HEK293 (cell line): ENCODE results near the gene NUCB2.

ENCODE experiments used
- CTCF ChIA-PET: fragments of 350-600 bp; formaldehyde crosslinking; extraction: SDS; loops from one replicate; lab custom pipeline; 2021; ENCODE audit warnings: antibody characterized with exemption; lab: Yijun Ruan, JAX
- POLR2A ChIA-PET: fragments of 300-600 bp; formaldehyde crosslinking; extraction: SDS; loops from one replicate; lab custom pipeline; 2020; ENCODE audit warnings: antibody characterized with exemption, inconsistent platforms; lab: Yijun Ruan, JAX
- H3K27ac ChIP-seq: fragments of 200-500 bp; sonication (Bioruptor generic); 2 replicates; pipeline ENCODE4 v1.5.1; 2014; ENCODE audit warnings: low read depth, low read length, control low read depth, inconsistent platforms; ENCODE audit errors: extremely low read depth
- H3K36me3 ChIP-seq, 2 experiments: fragments of 200-500 bp in 1 of 2; sonication (Bioruptor generic) in 1 of 2; 1 replicate in 1 of 2; 2 replicates in 1 of 2; pipeline ENCODE4 v1.5.1; 2014 to 2017; ENCODE audit warnings: inconsistent platforms in 2 of 2, low read length in 2 of 2; ENCODE audit not compliant: control insufficient read depth in 2 of 2, insufficient read depth in 1 of 2
- H3K4me1 ChIP-seq: fragments of 200-500 bp; sonication (Bioruptor generic); 2 replicates; pipeline ENCODE4 v1.5.1; 2014; ENCODE audit warnings: mild to moderate bottlenecking, low read length, inconsistent platforms; ENCODE audit not compliant: control insufficient read depth, insufficient read depth
- H3K4me3 ChIP-seq: 2 replicates; pipeline ENCODE4 v1.5.1; 2011; ENCODE audit warnings: low read depth, mild to moderate bottlenecking, control low read depth, low read length, moderate library complexity
- H3K9me3 ChIP-seq: fragments of 200-500 bp; sonication (Bioruptor generic); 2 replicates; pipeline ENCODE4 v1.5.1; 2014; ENCODE audit warnings: low read depth, low read length, inconsistent platforms; ENCODE audit not compliant: control insufficient read depth, insufficient read depth
- GLI2 ChIP-seq: fragments of 450-650 bp; formaldehyde crosslinking; IDR thresholded peaks from 2 replicates; pipeline ENCODE4; 2017; ENCODE audit warnings: missing biosample characterization, missing genetic modification characterization, low read depth, borderline replicate concordance
- KLF16 ChIP-seq: fragments of 450-650 bp; formaldehyde crosslinking; IDR thresholded peaks from 2 replicates; pipeline ENCODE4 v1.5.1; 2017; ENCODE audit warnings: missing biosample characterization, missing genetic modification characterization
- REPIN1 ChIP-seq: fragments of 450-650 bp; formaldehyde crosslinking; IDR thresholded peaks from 2 replicates; pipeline ENCODE4 v1.5.1; 2017; ENCODE audit warnings: missing biosample characterization, missing genetic modification characterization, low read depth
- ZBTB21 ChIP-seq: fragments of 450-650 bp; formaldehyde crosslinking; IDR thresholded peaks from 2 replicates; pipeline ENCODE4 v1.5.1; 2017; ENCODE audit warnings: missing biosample characterization, missing genetic modification characterization
- ZNF157 ChIP-seq: fragments of 450-650 bp; formaldehyde crosslinking; IDR thresholded peaks from 2 replicates; pipeline ENCODE4 v1.5.1; 2016; ENCODE audit warnings: missing biosample characterization, missing genetic modification characterization
- ZNF223 ChIP-seq: fragments of 450-650 bp; formaldehyde crosslinking; IDR thresholded peaks from 2 replicates; pipeline ENCODE4 v1.5.1; 2016; ENCODE audit warnings: missing biosample characterization, missing genetic modification characterization
- ZNF274 ChIP-seq, 2 experiments: fragments of 200-500 bp in 1 of 2; fragments of 450-650 bp in 1 of 2; sonication (Bioruptor generic) in 1 of 2; formaldehyde crosslinking in 1 of 2; IDR thresholded peaks; 2 replicates each; pipeline versions ENCODE4 v1.5.1 to v1.6.1; 2014 to 2016; ENCODE audit warnings: borderline replicate concordance in 1 of 2, inconsistent platforms in 1 of 2, low read length in 1 of 2, missing biosample characterization in 1 of 2, missing genetic modification characterization in 1 of 2
- ZNF335 ChIP-seq: fragments of 450-650 bp; formaldehyde crosslinking; conservative IDR thresholded peaks from 2 replicates; pipeline ENCODE4 v1.5.1; 2016; ENCODE audit warnings: missing biosample characterization, missing genetic modification characterization
- ZNF548 ChIP-seq: fragments of 450-650 bp; formaldehyde crosslinking; IDR thresholded peaks from 2 replicates; pipeline ENCODE4 v1.5.1; 2016; ENCODE audit warnings: missing biosample characterization, missing genetic modification characterization
- ZNF621 ChIP-seq: fragments of 450-650 bp; formaldehyde crosslinking; IDR thresholded peaks from 2 replicates; pipeline ENCODE4 v1.5.1; 2017; ENCODE audit warnings: missing biosample characterization, missing genetic modification characterization
- ZNF670 ChIP-seq: fragments of 450-650 bp; formaldehyde crosslinking; IDR thresholded peaks from 2 replicates; pipeline ENCODE4 v1.5.1; 2016; ENCODE audit warnings: missing biosample characterization, missing genetic modification characterization, low read depth
- ZNF701 ChIP-seq: fragments of 450-650 bp; formaldehyde crosslinking; IDR thresholded peaks from 2 replicates; pipeline ENCODE4 v1.5.1; 2016; ENCODE audit warnings: missing biosample characterization, missing genetic modification characterization
- ZNF776 ChIP-seq: fragments of 450-650 bp; formaldehyde crosslinking; IDR thresholded peaks from 2 replicates; pipeline ENCODE4 v1.5.0; 2017; ENCODE audit warnings: missing biosample characterization, missing genetic modification characterization, borderline replicate concordance
- ZNF837 ChIP-seq: fragments of 450-650 bp; formaldehyde crosslinking; IDR thresholded peaks from 2 replicates; pipeline ENCODE4 v1.5.1; 2016; ENCODE audit warnings: missing biosample characterization, missing genetic modification characterization
- ZXDB ChIP-seq: fragments of 450-650 bp; formaldehyde crosslinking; IDR thresholded peaks from 2 replicates; pipeline ENCODE4 v1.5.1; 2016; ENCODE audit warnings: missing biosample characterization, missing genetic modification characterization
- TF ChIP-seq, protein P1 (sequence below): fragments of 450-650 bp; formaldehyde crosslinking; IDR thresholded peaks from 2 replicates; pipeline ENCODE4 v1.5.1; 2016; ENCODE audit warnings: missing biosample characterization, missing genetic modification characterization
- TF ChIP-seq, protein P2 (sequence below): fragments of 450-650 bp; formaldehyde crosslinking; IDR thresholded peaks from 2 replicates; pipeline ENCODE4 v1.5.1; 2017; ENCODE audit warnings: missing biosample characterization, missing genetic modification characterization
- TF ChIP-seq, protein P3 (sequence below): fragments of 450-650 bp; formaldehyde crosslinking; IDR thresholded peaks from 2 replicates; pipeline ENCODE4 v1.5.1; 2016; ENCODE audit warnings: missing biosample characterization, missing genetic modification characterization
- TF ChIP-seq, protein P4 (sequence below): fragments of 450-650 bp; IDR thresholded peaks from 2 replicates; pipeline ENCODE4 v1.5.1; 2018; ENCODE audit warnings: missing biosample characterization, missing genetic modification characterization
- TF ChIP-seq, protein P5 (sequence below): fragments of 450-650 bp; formaldehyde crosslinking; IDR thresholded peaks from 2 replicates; pipeline ENCODE4 v1.5.1; 2016; ENCODE audit warnings: missing biosample characterization, missing genetic modification characterization
- TF ChIP-seq, protein P6 (sequence below): fragments of 450-650 bp; formaldehyde crosslinking; IDR thresholded peaks from 2 replicates; pipeline ENCODE4 v1.5.1; 2016; ENCODE audit warnings: missing biosample characterization, missing genetic modification characterization

NUCB2 gene

DNA sequence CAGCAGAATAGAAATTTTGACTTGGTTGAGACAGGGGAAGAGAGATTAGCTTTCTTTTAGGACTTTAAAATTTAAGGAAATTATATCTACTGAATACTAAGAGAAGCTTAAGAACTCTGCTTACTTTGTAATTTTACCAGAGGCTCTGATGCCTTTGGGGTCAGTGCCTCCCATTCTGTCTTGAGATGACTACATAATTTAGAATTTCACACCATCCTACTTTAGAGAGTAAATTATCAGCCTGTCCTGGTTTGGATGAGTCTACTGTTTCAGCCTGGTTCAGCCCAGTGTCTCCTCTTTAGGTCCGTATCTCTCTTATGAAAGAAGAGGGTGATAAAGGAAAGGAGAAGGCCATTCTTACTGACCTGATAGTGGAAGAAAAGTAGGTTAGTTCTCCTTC, 9.8 kb downstream of the NUCB2 start (continued):
- TF ChIP-seq, protein P1, sequence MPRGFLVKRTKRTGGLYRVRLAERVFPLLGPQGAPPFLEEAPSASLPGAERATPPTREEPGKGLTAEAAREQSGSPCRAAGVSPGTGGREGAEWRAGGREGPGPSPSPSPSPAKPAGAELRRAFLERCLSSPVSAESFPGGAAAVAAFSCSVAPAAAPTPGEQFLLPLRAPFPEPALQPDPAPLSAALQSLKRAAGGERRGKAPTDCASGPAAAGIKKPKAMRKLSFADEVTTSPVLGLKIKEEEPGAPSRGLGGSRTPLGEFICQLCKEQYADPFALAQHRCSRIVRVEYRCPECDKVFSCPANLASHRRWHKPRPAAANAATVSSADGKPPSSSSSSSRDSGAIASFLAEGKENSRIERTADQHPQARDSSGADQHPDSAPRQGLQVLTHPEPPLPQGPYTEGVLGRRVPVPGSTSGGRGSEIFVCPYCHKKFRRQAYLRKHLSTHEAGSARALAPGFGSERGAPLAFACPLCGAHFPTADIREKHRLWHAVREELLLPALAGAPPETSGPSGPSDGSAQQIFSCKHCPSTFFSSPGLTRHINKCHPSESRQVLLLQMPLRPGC (tag by site-specific recombination): no peak
- no peak for TF ChIP-seq ZNF548 (tag by site-specific recombination)
- TF ChIP-seq, all 188 proteins: peak for 0

DNA sequence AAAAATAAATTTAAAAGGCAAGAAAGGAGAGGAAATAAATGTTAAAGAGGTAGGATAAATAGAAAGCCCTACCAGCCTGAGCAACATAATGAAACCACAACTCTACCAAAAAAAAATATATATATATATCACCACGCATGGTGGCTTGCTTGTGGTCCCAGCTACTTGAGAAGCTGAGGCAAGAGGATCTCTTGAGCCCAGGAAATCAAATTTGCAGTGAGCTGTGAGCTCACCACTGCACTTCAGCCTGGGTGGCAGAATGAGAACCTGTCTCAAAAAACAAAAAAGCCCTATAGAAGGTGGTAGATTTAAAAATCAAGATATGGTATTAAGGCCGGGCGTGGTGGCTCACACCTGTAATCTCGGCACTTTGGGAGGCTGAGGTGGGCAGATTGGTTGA, 10.5 kb downstream of the NUCB2 start:
- TF ChIP-seq ZNF223 (tag by site-specific recombination) (no peak), ZNF157 (tag by site-specific recombination) (no peak), ZXDB (no peak), ZNF621 (no peak), ZNF701 (tag by site-specific recombination) (no peak), GLI2 (tag by site-specific recombination) (no peak), KLF16 (tag by site-specific recombination) (no peak), ZNF837 (tag by site-specific recombination) (no peak), ZNF335 (tag by site-specific recombination) (no peak), ZBTB21 (tag by site-specific recombination) (no peak), ZNF670 (tag by site-specific recombination) (no peak), ZNF776 (no peak), ZNF274 (IDR thresholded peaks at IDR 0.05; ENCODE audit: low read length) (no peak), ZNF274 (tag by site-specific recombination; IDR thresholded peaks at IDR 0.05; ENCODE audit: borderline replicate concordance) (no peak), REPIN1 (no peak)
- TF ChIP-seq, protein P2, sequence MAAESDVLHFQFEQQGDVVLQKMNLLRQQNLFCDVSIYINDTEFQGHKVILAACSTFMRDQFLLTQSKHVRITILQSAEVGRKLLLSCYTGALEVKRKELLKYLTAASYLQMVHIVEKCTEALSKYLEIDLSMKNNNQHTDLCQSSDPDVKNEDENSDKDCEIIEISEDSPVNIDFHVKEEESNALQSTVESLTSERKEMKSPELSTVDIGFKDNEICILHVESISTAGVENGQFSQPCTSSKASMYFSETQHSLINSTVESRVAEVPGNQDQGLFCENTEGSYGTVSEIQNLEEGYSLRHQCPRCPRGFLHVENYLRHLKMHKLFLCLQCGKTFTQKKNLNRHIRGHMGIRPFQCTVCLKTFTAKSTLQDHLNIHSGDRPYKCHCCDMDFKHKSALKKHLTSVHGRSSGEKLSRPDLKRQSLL (tag by site-specific recombination): no peak
- TF ChIP-seq, protein P3, sequence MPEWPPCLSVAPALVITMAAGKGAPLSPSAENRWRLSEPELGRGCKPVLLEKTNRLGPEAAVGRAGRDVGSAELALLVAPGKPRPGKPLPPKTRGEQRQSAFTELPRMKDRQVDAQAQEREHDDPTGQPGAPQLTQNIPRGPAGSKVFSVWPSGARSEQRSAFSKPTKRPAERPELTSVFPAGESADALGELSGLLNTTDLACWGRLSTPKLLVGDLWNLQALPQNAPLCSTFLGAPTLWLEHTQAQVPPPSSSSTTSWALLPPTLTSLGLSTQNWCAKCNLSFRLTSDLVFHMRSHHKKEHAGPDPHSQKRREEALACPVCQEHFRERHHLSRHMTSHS (tag by site-specific recombination): no peak
- TF ChIP-seq, protein P4, sequence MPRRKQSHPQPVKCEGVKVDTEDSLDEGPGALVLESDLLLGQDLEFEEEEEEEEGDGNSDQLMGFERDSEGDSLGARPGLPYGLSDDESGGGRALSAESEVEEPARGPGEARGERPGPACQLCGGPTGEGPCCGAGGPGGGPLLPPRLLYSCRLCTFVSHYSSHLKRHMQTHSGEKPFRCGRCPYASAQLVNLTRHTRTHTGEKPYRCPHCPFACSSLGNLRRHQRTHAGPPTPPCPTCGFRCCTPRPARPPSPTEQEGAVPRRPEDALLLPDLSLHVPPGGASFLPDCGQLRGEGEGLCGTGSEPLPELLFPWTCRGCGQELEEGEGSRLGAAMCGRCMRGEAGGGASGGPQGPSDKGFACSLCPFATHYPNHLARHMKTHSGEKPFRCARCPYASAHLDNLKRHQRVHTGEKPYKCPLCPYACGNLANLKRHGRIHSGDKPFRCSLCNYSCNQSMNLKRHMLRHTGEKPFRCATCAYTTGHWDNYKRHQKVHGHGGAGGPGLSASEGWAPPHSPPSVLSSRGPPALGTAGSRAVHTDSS (tag by site-specific recombination): no peak
- TF ChIP-seq, protein P5, sequence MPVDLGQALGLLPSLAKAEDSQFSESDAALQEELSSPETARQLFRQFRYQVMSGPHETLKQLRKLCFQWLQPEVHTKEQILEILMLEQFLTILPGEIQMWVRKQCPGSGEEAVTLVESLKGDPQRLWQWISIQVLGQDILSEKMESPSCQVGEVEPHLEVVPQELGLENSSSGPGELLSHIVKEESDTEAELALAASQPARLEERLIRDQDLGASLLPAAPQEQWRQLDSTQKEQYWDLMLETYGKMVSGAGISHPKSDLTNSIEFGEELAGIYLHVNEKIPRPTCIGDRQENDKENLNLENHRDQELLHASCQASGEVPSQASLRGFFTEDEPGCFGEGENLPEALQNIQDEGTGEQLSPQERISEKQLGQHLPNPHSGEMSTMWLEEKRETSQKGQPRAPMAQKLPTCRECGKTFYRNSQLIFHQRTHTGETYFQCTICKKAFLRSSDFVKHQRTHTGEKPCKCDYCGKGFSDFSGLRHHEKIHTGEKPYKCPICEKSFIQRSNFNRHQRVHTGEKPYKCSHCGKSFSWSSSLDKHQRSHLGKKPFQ (tag by site-specific recombination): no peak
- TF ChIP-seq, protein P6, sequence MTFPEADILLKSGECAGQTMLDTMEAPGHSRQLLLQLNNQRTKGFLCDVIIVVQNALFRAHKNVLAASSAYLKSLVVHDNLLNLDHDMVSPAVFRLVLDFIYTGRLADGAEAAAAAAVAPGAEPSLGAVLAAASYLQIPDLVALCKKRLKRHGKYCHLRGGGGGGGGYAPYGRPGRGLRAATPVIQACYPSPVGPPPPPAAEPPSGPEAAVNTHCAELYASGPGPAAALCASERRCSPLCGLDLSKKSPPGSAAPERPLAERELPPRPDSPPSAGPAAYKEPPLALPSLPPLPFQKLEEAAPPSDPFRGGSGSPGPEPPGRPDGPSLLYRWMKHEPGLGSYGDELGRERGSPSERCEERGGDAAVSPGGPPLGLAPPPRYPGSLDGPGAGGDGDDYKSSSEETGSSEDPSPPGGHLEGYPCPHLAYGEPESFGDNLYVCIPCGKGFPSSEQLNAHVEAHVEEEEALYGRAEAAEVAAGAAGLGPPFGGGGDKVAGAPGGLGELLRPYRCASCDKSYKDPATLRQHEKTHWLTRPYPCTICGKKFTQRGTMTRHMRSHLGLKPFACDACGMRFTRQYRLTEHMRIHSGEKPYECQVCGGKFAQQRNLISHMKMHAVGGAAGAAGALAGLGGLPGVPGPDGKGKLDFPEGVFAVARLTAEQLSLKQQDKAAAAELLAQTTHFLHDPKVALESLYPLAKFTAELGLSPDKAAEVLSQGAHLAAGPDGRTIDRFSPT: no peak
- TF ChIP-seq, all 188 proteins: peak for 0
- Histone ChIP-seq H3K36me3 (peaks cover 10 to 29% of the 10 kb centered on the region in 2 experiments), H3K4me1 (no peaks in the 10 kb centered on the region), H3K27ac (no peak overlapping the region), H3K4me3 (no peak overlapping the region), H3K9me3 (no peaks in the 10 kb centered on the region)
- CTCF ChIA-PET: no interaction called here
- POLR2A ChIA-PET: no interaction called here
